HEK293 (cell line): ENCODE measurements around the gene GDF9.

Source experiments
- CTCF ChIA-PET: fragments of 350-600 bp; formaldehyde crosslinking; extraction: SDS; loops from one replicate; lab custom pipeline; 2021; ENCODE audit warnings: antibody characterized with exemption; lab: Yijun Ruan, JAX
- POLR2A ChIA-PET: fragments of 300-600 bp; formaldehyde crosslinking; extraction: SDS; loops from one replicate; lab custom pipeline; 2020; ENCODE audit warnings: antibody characterized with exemption, inconsistent platforms; lab: Yijun Ruan, JAX
- H3K27ac ChIP-seq: fragments of 200-500 bp; sonication (Bioruptor generic); 2 replicates; pipeline ENCODE4 v1.5.1; 2014; ENCODE audit warnings: low read depth, low read length, control low read depth, inconsistent platforms; ENCODE audit errors: extremely low read depth
- H3K36me3 ChIP-seq, 2 experiments: fragments of 200-500 bp in 1 of 2; sonication (Bioruptor generic) in 1 of 2; 1 replicate in 1 of 2; 2 replicates in 1 of 2; pipeline ENCODE4 v1.5.1; 2014 to 2017; ENCODE audit warnings: inconsistent platforms in 2 of 2, low read length in 2 of 2; ENCODE audit not compliant: control insufficient read depth in 2 of 2, insufficient read depth in 1 of 2
- H3K4me1 ChIP-seq: fragments of 200-500 bp; sonication (Bioruptor generic); 2 replicates; pipeline ENCODE4 v1.5.1; 2014; ENCODE audit warnings: mild to moderate bottlenecking, low read length, inconsistent platforms; ENCODE audit not compliant: control insufficient read depth, insufficient read depth
- H3K4me3 ChIP-seq: 2 replicates; pipeline ENCODE4 v1.5.1; 2011; ENCODE audit warnings: low read depth, mild to moderate bottlenecking, control low read depth, low read length, moderate library complexity
- H3K9me3 ChIP-seq: fragments of 200-500 bp; sonication (Bioruptor generic); 2 replicates; pipeline ENCODE4 v1.5.1; 2014; ENCODE audit warnings: low read depth, low read length, inconsistent platforms; ENCODE audit not compliant: control insufficient read depth, insufficient read depth
- BCL6B ChIP-seq: fragments of 450-650 bp; formaldehyde crosslinking; IDR thresholded peaks from 2 replicates; pipeline ENCODE4 v1.5.1; 2017; ENCODE audit warnings: missing biosample characterization, missing genetic modification characterization
- WT1 ChIP-seq: fragments of 450-650 bp; formaldehyde crosslinking; IDR thresholded peaks from 2 replicates; pipeline ENCODE4 v1.5.1; 2016; ENCODE audit warnings: missing biosample characterization, missing genetic modification characterization
- ZBTB20 ChIP-seq: fragments of 450-650 bp; formaldehyde crosslinking; IDR thresholded peaks from 2 replicates; pipeline ENCODE4 v1.5.1; 2016; ENCODE audit warnings: missing biosample characterization, missing genetic modification characterization
- ZEB2 ChIP-seq: fragments of 450-650 bp; formaldehyde crosslinking; IDR thresholded peaks from 2 replicates; pipeline ENCODE4 v1.5.1; 2016; ENCODE audit warnings: missing biosample characterization, missing genetic modification characterization
- ZNF10 ChIP-seq: fragments of 450-650 bp; formaldehyde crosslinking; IDR thresholded peaks from 2 replicates; pipeline ENCODE4 v1.5.1; 2017; ENCODE audit warnings: missing biosample characterization, missing genetic modification characterization
- ZNF146 ChIP-seq: fragments of 450-650 bp; formaldehyde crosslinking; IDR thresholded peaks from 2 replicates; pipeline ENCODE4 v1.5.1; 2016; ENCODE audit warnings: missing biosample characterization, missing genetic modification characterization
- ZNF19 ChIP-seq: fragments of 450-650 bp; formaldehyde crosslinking; IDR thresholded peaks from 2 replicates; pipeline ENCODE4; 2016; ENCODE audit warnings: missing biosample characterization, missing genetic modification characterization, low read depth
- ZNF311 ChIP-seq: fragments of 450-650 bp; formaldehyde crosslinking; IDR thresholded peaks from 2 replicates; pipeline ENCODE4 v1.5.1; 2017; ENCODE audit warnings: missing biosample characterization, missing genetic modification characterization, borderline replicate concordance
- ZNF354C ChIP-seq: fragments of 450-650 bp; formaldehyde crosslinking; IDR thresholded peaks from 2 replicates; pipeline ENCODE4 v1.5.1; 2016; ENCODE audit warnings: missing biosample characterization, missing genetic modification characterization, low read depth, borderline replicate concordance
- ZNF37A ChIP-seq: fragments of 450-650 bp; IDR thresholded peaks from 2 replicates; pipeline ENCODE4 v1.5.1; 2018; ENCODE audit warnings: missing biosample characterization, missing genetic modification characterization
- ZNF433 ChIP-seq: fragments of 450-650 bp; formaldehyde crosslinking; IDR thresholded peaks from 2 replicates; pipeline ENCODE4 v1.5.1; 2016; ENCODE audit warnings: missing biosample characterization, missing genetic modification characterization, low read depth
- ZNF514 ChIP-seq: fragments of 450-650 bp; formaldehyde crosslinking; IDR thresholded peaks from 2 replicates; pipeline ENCODE4 v1.5.1; 2016; ENCODE audit warnings: missing biosample characterization, missing genetic modification characterization
- ZNF624 ChIP-seq: fragments of 450-650 bp; formaldehyde crosslinking; IDR thresholded peaks from 2 replicates; pipeline ENCODE4 v1.5.1; 2017; ENCODE audit warnings: missing biosample characterization, missing genetic modification characterization
- ZNF629 ChIP-seq: fragments of 450-650 bp; formaldehyde crosslinking; IDR thresholded peaks from 2 replicates; pipeline ENCODE4 v1.5.1; 2017; ENCODE audit warnings: missing biosample characterization, missing genetic modification characterization
- ZNF658 ChIP-seq: fragments of 450-650 bp; formaldehyde crosslinking; IDR thresholded peaks from 2 replicates; pipeline ENCODE4; 2016; ENCODE audit warnings: missing biosample characterization, missing genetic modification characterization
- ZNF664 ChIP-seq: fragments of 450-650 bp; formaldehyde crosslinking; IDR thresholded peaks from 2 replicates; pipeline ENCODE4 v1.5.1; 2016; ENCODE audit warnings: missing biosample characterization, missing genetic modification characterization
- TF ChIP-seq, protein P1 (sequence below): fragments of 450-650 bp; formaldehyde crosslinking; IDR thresholded peaks from 2 replicates; pipeline ENCODE4 v1.5.1; 2016; ENCODE audit warnings: missing biosample characterization, missing genetic modification characterization
- TF ChIP-seq, protein P2 (sequence below): fragments of 450-650 bp; formaldehyde crosslinking; IDR thresholded peaks from 2 replicates; pipeline ENCODE4 v1.5.1; 2016; ENCODE audit warnings: missing biosample characterization, missing genetic modification characterization
- TF ChIP-seq, protein P3 (sequence below): fragments of 450-650 bp; formaldehyde crosslinking; conservative IDR thresholded peaks from 2 replicates; pipeline ENCODE4 v1.5.1; 2016; ENCODE audit warnings: low read depth, missing biosample characterization, missing genetic modification characterization
- TF ChIP-seq, protein P4 (sequence below): fragments of 450-650 bp; formaldehyde crosslinking; IDR thresholded peaks from 2 replicates; pipeline ENCODE4 v1.5.1; 2016; ENCODE audit warnings: missing biosample characterization, missing genetic modification characterization

The GDF9 gene

DNA sequence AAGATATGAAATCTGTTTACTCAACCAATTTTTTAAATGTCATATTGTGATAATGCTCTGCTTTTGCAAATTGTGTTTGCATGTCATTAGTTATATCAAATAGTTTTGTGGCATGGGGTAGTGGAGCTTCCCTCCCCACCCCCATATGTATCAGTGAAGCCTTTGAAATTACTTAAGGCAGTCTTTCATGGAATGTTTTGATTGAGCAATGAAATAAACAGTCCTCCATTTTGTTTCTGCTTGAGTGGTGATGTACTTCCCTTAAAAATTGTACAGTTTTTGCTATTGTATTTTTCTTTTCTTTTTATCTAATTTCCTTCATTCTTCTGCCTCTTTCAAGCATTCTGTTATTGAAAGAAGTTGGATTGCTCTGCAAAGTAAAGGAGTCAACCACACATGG is 49.7 kb downstream of the GDF9 start:
- POLR2A ChIA-PET, result no interaction called here
- CTCF ChIA-PET, result interaction anchor here (1.2 to 6.7 kb wide), 5 partner anchors 9 to 70 kb away, joined by 3 to 58 read pairs (median 5); partner anchors contain the start of gene CCNI2

DNA sequence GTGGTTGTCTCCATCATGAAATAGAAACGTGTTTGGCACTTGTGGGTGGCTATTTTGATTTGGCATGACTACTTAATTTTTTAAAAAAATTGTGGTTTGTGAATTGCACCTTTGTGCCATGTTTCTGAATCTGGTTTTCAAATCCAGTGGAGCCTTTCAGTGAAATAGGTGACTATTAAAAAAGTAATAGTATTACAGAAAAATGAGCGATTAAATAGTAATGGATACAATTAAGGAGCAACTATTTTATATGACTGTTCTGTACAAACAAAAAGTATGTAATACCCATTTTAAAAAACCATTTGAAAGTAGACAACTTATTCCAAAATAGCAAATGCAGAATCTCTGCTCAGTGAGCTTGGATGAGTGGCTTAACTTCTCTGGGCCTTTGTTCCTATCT is 50.2 kb downstream of the GDF9 start:
- Histone ChIP-seq H3K4me3 (no peak overlapping the region), H3K27ac (no peak overlapping the region), H3K9me3 (no peaks in the 10 kb centered on the region), H3K4me1 (peaks cover 14% of the 10 kb centered on the region), H3K36me3 (no peaks in the 10 kb centered on the region)
- ChIA-PET CTCF (interaction anchor here (2.0 to 6.7 kb wide), 2 partner anchors 9 to 61 kb away, joined by 12 to 58 read pairs; no protein-coding TSS in a partner anchor), POLR2A (interaction anchor here (1.4 to 1.5 kb wide), 2 partner anchors 40 to 79 kb away, joined by 4 to 6 read pairs; partner anchors contain the start of gene KIF3A)
- TF ChIP-seq ZNF146 (tag by site-specific recombination), result no peak
- TF ChIP-seq ZNF19 (tag by site-specific recombination), result no peak
- no peak for TF ChIP-seq ZNF433
- TF ChIP-seq ZNF664 (tag by site-specific recombination), result peak; percentile 97
- TF ChIP-seq, protein P1, sequence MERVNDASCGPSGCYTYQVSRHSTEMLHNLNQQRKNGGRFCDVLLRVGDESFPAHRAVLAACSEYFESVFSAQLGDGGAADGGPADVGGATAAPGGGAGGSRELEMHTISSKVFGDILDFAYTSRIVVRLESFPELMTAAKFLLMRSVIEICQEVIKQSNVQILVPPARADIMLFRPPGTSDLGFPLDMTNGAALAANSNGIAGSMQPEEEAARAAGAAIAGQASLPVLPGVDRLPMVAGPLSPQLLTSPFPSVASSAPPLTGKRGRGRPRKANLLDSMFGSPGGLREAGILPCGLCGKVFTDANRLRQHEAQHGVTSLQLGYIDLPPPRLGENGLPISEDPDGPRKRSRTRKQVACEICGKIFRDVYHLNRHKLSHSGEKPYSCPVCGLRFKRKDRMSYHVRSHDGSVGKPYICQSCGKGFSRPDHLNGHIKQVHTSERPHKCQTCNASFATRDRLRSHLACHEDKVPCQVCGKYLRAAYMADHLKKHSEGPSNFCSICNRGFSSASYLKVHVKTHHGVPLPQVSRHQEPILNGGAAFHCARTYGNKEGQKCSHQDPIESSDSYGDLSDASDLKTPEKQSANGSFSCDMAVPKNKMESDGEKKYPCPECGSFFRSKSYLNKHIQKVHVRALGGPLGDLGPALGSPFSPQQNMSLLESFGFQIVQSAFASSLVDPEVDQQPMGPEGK (tag by site-specific recombination), result no peak
- TF ChIP-seq ZEB2 (tag by site-specific recombination), result no peak
- TF ChIP-seq ZNF514 (tag by site-specific recombination), result no peak
- no peak for TF ChIP-seq ZNF37A (tag by site-specific recombination)

More for the DNA sequence above, 49.7 kb downstream of the GDF9 start:
- peaks cover 14% of the 10 kb centered on the region for H3K4me1 ChIP-seq
- no peak overlapping the region for H3K4me3 ChIP-seq
- no peaks in the 10 kb centered on the region for H3K9me3 ChIP-seq
- TF ChIP-seq ZNF658 (no peak), ZNF10 (tag by site-specific recombination) (no peak), ZNF624 (tag by site-specific recombination) (no peak), ZBTB20 (tag by site-specific recombination) (0 out of 2 replicates have a peak, but pooled peaks have one; percentile 19)
- no peak overlapping the region for H3K27ac ChIP-seq
- no peaks in the 10 kb centered on the region for H3K36me3 ChIP-seq

GRCh38 chr5:132815454-132815853 is 50.8 kb downstream of the GDF9 start:
- POLR2A ChIA-PET, result interaction anchor here (0.9 to 1.5 kb wide), 3 partner anchors 39 to 259 kb away, joined by 3 to 6 read pairs (median 4); partner anchors contain the start of genes KIF3A and RAD50
- Histone ChIP-seq H3K9me3 (no peaks in the 10 kb centered on the region), H3K36me3 (no peaks in the 10 kb centered on the region), H3K4me1 (peaks cover 14% of the 10 kb centered on the region), H3K27ac (0 out of 2 replicates have a peak overlapping the region, but pooled peaks have one; percentile 37), H3K4me3 (no peak overlapping the region)
- CTCF ChIA-PET, result interaction anchor here (0.6 to 1.0 kb wide), 8 partner anchors 15 to 1571 kb away, joined by 3 to 5 read pairs (median 3); no protein-coding TSS in a partner anchor
- TF ChIP-seq ZNF311 (tag by site-specific recombination) (no peak), ZNF629 (tag by site-specific recombination) (peak; percentile 69), WT1 (tag by site-specific recombination) (no peak), BCL6B (tag by site-specific recombination) (no peak), ZNF354C (no peak), ZEB2 (tag by site-specific recombination) (peak; percentile 67; the same call in 1 of the 2 replicates)
- TF ChIP-seq, protein P2, sequence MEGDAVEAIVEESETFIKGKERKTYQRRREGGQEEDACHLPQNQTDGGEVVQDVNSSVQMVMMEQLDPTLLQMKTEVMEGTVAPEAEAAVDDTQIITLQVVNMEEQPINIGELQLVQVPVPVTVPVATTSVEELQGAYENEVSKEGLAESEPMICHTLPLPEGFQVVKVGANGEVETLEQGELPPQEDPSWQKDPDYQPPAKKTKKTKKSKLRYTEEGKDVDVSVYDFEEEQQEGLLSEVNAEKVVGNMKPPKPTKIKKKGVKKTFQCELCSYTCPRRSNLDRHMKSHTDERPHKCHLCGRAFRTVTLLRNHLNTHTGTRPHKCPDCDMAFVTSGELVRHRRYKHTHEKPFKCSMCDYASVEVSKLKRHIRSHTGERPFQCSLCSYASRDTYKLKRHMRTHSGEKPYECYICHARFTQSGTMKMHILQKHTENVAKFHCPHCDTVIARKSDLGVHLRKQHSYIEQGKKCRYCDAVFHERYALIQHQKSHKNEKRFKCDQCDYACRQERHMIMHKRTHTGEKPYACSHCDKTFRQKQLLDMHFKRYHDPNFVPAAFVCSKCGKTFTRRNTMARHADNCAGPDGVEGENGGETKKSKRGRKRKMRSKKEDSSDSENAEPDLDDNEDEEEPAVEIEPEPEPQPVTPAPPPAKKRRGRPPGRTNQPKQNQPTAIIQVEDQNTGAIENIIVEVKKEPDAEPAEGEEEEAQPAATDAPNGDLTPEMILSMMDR (tag by site-specific recombination), result no peak
- TF ChIP-seq, protein P3, sequence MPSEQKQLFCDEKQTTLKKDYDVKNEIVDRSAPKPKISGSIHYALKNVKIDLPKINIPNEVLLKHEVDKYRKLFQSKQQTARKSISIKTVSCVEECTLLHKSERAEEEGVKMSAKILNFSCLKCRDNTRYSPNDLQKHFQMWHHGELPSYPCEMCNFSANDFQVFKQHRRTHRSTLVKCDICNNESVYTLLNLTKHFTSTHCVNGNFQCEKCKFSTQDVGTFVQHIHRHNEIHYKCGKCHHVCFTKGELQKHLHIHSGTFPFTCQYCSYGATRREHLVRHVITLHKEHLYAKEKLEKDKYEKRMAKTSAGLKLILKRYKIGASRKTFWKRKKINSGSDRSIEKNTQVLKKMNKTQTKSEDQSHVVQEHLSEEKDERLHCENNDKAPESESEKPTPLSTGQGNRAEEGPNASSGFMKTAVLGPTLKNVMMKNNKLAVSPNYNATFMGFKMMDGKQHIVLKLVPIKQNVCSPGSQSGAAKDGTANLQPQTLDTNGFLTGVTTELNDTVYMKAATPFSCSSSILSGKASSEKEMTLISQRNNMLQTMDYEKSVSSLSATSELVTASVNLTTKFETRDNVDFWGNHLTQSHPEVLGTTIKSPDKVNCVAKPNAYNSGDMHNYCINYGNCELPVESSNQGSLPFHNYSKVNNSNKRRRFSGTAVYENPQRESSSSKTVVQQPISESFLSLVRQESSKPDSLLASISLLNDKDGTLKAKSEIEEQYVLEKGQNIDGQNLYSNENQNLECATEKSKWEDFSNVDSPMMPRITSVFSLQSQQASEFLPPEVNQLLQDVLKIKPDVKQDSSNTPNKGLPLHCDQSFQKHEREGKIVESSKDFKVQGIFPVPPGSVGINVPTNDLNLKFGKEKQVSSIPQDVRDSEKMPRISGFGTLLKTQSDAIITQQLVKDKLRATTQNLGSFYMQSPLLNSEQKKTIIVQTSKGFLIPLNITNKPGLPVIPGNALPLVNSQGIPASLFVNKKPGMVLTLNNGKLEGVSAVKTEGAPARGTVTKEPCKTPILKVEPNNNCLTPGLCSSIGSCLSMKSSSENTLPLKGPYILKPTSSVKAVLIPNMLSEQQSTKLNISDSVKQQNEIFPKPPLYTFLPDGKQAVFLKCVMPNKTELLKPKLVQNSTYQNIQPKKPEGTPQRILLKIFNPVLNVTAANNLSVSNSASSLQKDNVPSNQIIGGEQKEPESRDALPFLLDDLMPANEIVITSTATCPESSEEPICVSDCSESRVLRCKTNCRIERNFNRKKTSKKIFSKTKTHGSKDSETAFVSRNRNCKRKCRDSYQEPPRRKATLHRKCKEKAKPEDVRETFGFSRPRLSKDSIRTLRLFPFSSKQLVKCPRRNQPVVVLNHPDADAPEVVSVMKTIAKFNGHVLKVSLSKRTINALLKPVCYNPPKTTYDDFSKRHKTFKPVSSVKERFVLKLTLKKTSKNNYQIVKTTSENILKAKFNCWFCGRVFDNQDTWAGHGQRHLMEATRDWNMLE, result no peak
- TF ChIP-seq, protein P4, sequence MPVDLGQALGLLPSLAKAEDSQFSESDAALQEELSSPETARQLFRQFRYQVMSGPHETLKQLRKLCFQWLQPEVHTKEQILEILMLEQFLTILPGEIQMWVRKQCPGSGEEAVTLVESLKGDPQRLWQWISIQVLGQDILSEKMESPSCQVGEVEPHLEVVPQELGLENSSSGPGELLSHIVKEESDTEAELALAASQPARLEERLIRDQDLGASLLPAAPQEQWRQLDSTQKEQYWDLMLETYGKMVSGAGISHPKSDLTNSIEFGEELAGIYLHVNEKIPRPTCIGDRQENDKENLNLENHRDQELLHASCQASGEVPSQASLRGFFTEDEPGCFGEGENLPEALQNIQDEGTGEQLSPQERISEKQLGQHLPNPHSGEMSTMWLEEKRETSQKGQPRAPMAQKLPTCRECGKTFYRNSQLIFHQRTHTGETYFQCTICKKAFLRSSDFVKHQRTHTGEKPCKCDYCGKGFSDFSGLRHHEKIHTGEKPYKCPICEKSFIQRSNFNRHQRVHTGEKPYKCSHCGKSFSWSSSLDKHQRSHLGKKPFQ (tag by site-specific recombination), result no peak
